Posterior cingulate gyrus (tissue), 11 donors: Measurements from ENCODE around the gene ANKEF1.
"Not testable (repeated sequence)": the region's sequence is repeated elsewhere in the genome, so short reads cannot be mapped to it uniquely, and the experiment has no call there.

Experiments
- DNase-seq, 10 donors: peaks; one replicate each; pipeline versions ENCODE4 v3.0.0 to v3.0.0-alpha.2; 2020 to 2021; ENCODE audit warnings: mixed read lengths in 3 of 10
- intact Hi-C: fragments of 100-400 bp; cut with DNase I; formaldehyde crosslinking; loops from one replicate; pipeline ENCODE4 v1.15.1; 2023

Gene ANKEF1

GRCh38 chr20:10031451-10032215 lies 3.2 kb upstream of the ANKEF1 start:
- peak in 1 of 10 donors; percentile 78 for DNase-seq
- intact Hi-C loops = not testable (repeated sequence)

DNA sequence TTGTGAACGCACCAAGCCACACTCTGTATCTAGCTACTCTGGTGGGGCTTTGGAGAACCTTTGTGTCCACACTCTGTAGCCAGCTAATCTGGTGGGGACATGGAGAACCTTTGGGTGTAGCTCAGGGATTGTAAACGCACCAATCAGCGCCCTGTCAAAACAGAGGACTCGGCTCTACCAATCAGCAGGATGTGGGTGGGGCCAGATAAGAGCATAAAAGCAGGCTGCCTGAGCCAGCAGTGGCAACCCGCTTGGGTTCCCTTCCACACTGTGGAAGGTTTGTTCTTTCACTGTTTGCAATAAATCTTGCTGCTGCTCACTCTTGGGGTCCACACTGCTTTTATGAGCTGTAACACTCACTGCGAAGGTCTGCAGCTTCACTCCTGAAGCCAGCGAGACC lies 2.5 kb upstream of the ANKEF1 start:
- intact Hi-C loops, DNase-seq: not testable (repeated sequence)

DNA sequence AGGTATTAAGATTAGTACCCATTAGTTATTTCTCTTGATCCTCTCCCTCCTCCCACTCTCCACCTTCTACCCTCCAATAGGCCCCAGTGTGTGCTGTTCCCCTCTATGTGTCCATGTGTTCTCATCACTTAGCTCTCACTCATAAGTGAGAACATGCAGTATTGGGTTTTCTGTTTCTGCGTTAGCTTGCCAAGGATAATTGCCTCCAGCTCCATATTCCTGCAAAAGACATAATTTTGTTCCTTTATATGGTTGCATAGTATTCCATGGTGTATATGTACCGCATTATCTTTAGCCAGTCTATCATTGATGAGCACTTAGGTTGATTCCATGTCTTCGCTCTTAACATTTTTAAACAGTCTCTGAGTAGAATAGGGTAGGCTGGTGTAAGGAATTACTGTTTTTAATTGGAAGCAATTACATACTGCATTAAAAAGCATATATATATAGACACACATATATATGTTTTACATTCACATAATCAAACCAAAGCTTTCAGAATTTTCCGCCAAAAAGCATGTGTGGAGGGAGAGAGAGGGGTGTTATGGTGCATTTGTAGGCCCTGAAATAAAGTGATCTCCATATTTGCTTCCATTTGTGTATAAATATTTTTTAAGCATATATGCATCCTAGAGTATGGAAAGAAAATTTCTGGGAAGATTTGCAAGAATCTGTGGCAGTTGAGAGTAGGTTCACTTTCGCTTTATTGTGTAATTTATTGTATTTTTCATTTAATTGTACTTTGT lies 709 bp upstream of the ANKEF1 start:
- no peak for DNase-seq
- intact Hi-C loops = no loop called here

GRCh38 chr20:10036321-10036720 lies 1.5 kb downstream of the ANKEF1 start:
- peak in 1 of 10 donors; percentile 64 for DNase-seq
- intact Hi-C loops = not testable (repeated sequence)

DNA sequence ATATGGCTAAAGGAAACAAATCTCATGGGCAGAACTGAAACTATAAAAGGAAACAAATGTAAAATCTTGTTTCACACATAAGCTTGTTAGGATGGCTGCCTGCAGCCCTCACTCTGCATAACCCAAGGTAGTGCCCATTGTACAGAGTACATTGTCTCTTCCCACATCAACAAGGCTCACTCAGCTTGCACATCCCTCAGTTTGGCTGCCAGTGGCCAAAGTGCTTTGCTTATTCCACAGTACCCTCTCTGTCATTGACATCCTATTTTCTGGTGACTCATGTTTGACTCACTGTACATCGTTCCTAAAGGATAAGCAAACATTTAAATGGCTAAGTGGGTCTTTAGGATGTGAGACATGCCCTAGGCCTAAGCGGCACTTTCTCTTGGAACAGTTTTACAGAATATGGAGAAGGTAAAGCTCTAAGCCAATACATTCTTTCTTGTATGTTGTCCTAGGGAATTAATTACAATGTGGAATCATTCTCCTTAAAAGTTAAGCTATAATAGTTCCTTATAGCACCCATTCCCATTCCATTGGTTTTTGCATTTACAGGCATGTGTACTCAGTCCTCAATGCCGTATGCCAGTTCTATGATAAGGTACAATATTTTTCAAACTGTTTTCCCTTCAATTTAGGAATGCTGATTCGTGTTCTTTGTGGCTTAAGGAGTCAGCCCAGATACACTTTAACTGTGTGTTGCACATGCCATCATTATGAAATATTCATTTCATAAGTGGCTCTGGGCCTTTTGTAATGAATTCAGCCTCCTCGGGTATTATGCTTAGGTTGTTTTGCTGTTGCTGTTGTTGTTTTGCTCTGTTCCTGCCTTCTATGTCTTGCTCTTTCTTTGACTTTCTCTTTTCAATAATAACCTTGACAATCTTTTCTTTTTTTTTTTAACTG lies 5.5 kb downstream of the ANKEF1 start:
- intact Hi-C loops = no loop called here
- no peak for DNase-seq

- no peak for DNase-seq
- intact Hi-C loops = no loop called here
Measured at GRCh38 chr20:10042086-10042485, 7.3 kb downstream of the ANKEF1 start.

DNA sequence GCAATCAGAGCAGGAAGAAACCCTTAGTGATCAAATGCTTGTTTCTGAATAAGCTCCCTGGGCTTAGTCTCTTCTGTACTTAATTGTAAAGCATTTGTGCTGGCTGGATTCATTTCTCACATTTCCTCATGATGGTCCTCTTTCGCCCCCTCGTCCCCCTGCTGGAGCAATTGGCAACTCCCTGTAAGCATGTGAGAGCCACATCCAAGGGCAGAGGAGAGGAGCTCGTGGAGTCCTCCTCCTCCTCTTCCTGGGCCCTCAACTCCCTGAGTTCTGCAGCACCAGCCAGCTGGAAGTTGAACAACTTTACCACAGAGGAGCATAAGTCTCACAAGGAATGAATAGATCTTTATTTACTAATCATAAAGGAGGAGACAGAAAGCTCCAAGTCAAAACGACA lies 12.6 kb downstream of the ANKEF1 start:
- peak in 2 of 10 donors; percentile 16 to 73 for DNase-seq
- intact Hi-C loops = no loop called here

- no peak for DNase-seq
- intact Hi-C loops = no loop called here
Measured at GRCh38 chr20:10051185-10051584, 16.4 kb downstream of the ANKEF1 start.

GRCh38 chr20:10059006-10059405 lies 24.2 kb downstream of the ANKEF1 start:
- no peak for DNase-seq
- intact Hi-C loops = no loop called here

DNA sequence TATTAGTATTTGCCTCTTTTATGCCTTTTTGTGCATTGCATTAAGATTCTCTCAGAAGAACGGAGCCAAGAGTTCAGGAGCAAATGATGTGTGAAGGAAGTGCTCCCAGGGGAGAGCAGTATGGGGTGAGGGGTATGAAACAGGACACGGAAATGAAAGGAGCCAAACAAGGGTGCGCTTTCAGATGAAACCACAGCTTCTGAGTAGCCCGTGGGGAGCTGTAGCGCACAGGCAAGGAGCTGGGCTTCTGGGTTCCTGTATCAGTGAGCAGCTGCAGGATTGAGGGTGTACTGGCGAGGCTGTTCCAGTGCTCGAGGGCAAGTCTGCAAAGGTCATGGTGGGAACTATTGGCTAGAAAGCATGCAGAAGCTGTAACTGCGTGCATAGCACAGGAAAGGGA lies 25.4 kb downstream of the ANKEF1 start:
- intact Hi-C loops = no loop called here
- DNase-seq = peak in 1 of 10 donors; percentile 62

DNA sequence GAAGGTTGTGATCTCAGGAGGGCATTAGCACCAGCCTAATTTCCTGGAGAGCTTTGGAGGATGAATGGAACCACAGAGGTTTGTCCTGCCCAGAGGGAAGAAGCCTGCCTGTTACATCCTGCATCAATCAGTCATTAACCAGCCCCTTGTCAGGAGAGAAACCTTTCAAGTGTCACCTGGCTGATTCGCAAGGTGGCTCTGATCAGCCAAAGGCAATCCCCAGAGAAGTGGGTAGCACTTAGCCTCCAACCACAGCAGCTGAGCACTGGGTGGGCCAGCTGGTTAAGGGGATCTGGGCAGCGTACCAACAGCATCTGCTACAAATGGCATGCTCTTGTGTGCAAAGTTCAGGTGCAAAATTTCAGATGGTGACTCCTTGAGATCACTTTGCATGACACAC lies 26.9 kb downstream of the ANKEF1 start:
- intact Hi-C loops = no loop called here
- no peak for DNase-seq

GRCh38 chr20:10063482-10063881 lies 28.7 kb downstream of the ANKEF1 start:
- intact Hi-C loops = no loop called here

DNA sequence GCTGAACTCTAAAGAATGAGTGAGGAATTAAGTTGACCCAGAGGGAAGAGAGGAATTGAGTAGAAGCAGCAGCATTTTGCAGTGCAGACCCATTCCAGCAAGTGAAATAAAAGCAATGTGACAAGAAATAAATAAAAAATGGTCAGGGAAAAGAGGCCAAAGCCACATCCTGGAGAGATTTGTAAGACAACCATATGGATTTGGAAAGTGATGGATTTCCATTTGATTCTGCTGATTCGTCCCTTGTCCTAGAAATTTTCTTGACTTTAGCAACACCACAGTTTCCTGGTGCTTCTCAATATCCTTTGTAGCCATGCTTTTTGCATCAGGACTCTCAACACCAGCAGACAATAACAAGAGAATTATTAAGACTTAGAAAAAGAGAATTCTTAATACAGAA lies 29.8 kb downstream of the ANKEF1 start:
- no peak for DNase-seq
- intact Hi-C loops = no loop called here

More at GRCh38 chr20:10063482-10063881, 28.7 kb downstream of the ANKEF1 start:
- no peak for DNase-seq

- intact Hi-C loops = no loop called here
- DNase-seq = no peak
Measured at GRCh38 chr20:10065154-10065833, 30.5 kb downstream of the ANKEF1 start.

DNA sequence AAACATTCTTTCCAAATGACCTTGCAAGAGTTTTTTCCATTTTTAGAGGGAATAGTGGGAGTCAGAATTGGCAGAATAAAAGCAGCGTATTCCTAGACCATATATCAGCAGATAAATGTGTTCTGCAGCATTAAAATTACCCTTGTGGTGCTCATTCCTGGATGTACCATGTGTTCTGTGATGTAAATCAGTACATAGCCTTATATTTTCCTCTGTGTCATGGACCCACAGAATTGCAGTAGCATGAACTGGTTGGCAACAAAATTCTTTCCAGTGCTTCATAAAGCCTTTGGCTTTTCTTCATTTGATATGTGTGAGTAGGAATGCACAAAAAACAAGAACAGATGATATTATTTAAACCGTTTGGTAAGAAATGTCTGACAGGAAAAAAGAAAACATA lies 32.5 kb downstream of the ANKEF1 start:
- no peak for DNase-seq
- intact Hi-C loops = no loop called here

GRCh38 chr20:10074513-10074912 lies 39.7 kb downstream of the ANKEF1 start:
- intact Hi-C loops = no loop called here
- DNase-seq = peak in 8 of 10 donors; percentile 16 to 90 (median 48)

DNA sequence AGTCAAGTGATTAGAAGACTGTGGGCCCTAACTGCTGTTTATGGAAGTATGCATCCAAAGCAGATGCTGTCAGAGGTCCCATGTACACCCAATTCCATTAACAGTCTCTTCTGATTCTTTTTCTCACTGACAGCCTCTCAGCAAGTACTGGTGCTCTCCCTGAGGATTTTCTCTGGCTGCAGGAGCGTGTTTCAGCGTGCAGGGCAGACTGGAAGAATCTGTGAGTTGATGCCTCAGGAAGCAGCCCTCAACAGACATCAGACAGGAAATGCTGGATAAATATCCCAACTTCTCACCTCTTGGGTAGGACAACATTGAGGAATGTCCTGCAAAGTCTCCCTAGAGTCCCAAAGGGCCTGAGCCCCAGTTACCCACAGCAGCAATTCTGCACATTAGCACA lies 40.8 kb downstream of the ANKEF1 start:
- no peak for DNase-seq
- intact Hi-C loops = no loop called here

DNA sequence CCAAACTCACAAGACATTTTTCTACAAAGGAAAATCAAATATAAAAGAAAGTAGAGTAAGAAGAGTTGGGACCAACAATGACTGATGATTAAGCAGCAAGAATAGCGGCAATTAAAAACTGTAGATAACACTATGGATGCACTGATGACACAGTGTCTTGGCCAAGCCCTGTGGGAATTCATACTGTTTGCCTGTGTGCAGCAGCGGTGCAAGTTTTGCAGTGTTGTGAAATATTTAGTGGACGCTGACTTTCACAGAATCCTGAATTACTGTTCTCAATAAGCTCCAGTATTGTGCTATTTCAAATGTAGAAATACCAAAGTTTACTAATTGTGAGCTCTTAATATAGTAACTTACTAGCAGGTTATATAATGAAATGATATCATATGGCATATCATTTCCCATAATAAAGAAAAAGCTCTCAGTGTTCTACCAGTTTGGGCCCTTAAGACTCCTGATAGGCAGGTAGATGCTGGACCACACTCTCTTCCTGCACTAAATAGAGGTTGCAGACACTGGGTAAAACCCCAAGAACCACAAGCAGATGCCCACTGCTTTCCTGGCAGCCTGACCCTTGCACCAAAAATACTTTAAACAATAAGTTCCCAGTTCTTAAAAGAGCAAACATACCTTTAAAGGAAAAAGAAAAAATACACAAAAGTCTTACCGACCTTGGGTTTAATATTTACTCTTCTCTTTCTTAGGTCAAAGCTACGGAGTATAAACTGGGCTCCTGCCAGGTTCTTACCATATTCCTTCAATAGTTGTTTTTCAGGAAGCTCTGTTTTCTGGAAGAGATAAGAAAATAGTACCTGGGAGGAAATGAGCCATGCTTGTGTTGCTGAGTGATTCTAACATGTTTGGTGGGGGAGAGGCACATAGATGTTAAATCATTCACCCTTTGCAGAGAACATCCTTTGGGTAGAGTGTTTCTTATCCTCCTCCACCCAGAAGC lies 41.6 kb downstream of the ANKEF1 start:
- intact Hi-C loops = no loop called here
- no peak for DNase-seq

- intact Hi-C loops = no loop called here
- no peak for DNase-seq
Measured at GRCh38 chr20:10077081-10077471, 42.3 kb downstream of the ANKEF1 start.
